Mesenchymal stem cell (in vitro differentiated cells and primary cell): ENCODE results near the gene TMEM9.
A peak's percentile ranks its signal among the peaks of the same experiment; 100 is the strongest.

Experiments
- DNase-seq: peaks from one replicate; pipeline ENCODE4 v3.0.0-alpha.2; 2013
- H2AFZ ChIP-seq: one replicate; pipeline ENCODE4 v1.6.1; 2013; ENCODE audit warnings: low read depth, mild to moderate bottlenecking, control low read depth, inconsistent platforms, low read length, moderate library complexity
- H2AK5ac ChIP-seq: 2 replicates; pipeline ENCODE4 v1.6.1; 2013; ENCODE audit warnings: low read length, moderate library complexity, mild to moderate bottlenecking, inconsistent platforms; ENCODE audit not compliant: severe bottlenecking
- H2BK120ac ChIP-seq: one replicate; pipeline ENCODE4 v1.6.1; 2013; ENCODE audit warnings: low read depth, mild to moderate bottlenecking, inconsistent platforms, low read length, moderate library complexity
- H2BK12ac ChIP-seq, 2 experiments: one replicate each; pipeline ENCODE4 v1.6.1; 2013; ENCODE audit warnings: inconsistent platforms in 2 of 2, low read length in 2 of 2, mild to moderate bottlenecking in 2 of 2, moderate library complexity in 2 of 2, control low read depth in 1 of 2
- H2BK15ac ChIP-seq: one replicate; pipeline ENCODE4 v1.6.1; 2013; ENCODE audit warnings: mild to moderate bottlenecking, low read depth, inconsistent platforms; ENCODE audit not compliant: poor library complexity, severe bottlenecking
- H2BK5ac ChIP-seq: 2 replicates; pipeline ENCODE4 v1.6.1; 2013; ENCODE audit warnings: low read depth, mild to moderate bottlenecking, low read length, control low read depth, inconsistent platforms; ENCODE audit not compliant: poor library complexity, severe bottlenecking
- H3K14ac ChIP-seq, 2 experiments: one replicate each; pipeline ENCODE4 v1.6.1; 2013; ENCODE audit warnings: inconsistent platforms in 2 of 2, low read length in 2 of 2, control low read depth in 1 of 2, mild to moderate bottlenecking in 1 of 2, moderate library complexity in 1 of 2
- H3K18ac ChIP-seq, 2 experiments: one replicate each; pipeline ENCODE4 v1.6.1; 2013; ENCODE audit warnings: inconsistent platforms in 2 of 2, low read length in 2 of 2, control low read depth in 1 of 2, low read depth in 1 of 2, mild to moderate bottlenecking in 1 of 2
- H3K23ac ChIP-seq, 2 experiments: one replicate each; pipeline ENCODE4 v1.6.1; 2013; ENCODE audit warnings: inconsistent platforms in 2 of 2, low read length in 2 of 2, mild to moderate bottlenecking in 2 of 2, moderate library complexity in 2 of 2, control low read depth in 1 of 2
- H3K27ac ChIP-seq: 2 replicates; pipeline ENCODE4 v1.5.1; 2013; ENCODE audit warnings: mild to moderate bottlenecking, moderate library complexity, low read length, control low read depth, inconsistent platforms; ENCODE audit not compliant: poor library complexity, severe bottlenecking
- H3K27me3 ChIP-seq, 2 experiments: 2 replicates each; pipeline versions ENCODE4 v1.6.1 to v1.7.0; 2013; ENCODE audit warnings: low read length in 2 of 2, mild to moderate bottlenecking in 2 of 2, moderate library complexity in 2 of 2, control low read depth in 1 of 2, inconsistent platforms in 1 of 2; ENCODE audit not compliant: control insufficient read depth in 1 of 2, insufficient read depth in 1 of 2
- H3K36me3 ChIP-seq, 2 experiments: 2 replicates each; pipeline versions ENCODE4 v1.6.1 to v1.7.0; 2013; ENCODE audit warnings: low read length in 2 of 2, control low read depth in 1 of 2, inconsistent platforms in 1 of 2, low read depth in 1 of 2, mild to moderate bottlenecking in 1 of 2; ENCODE audit not compliant: insufficient read depth in 2 of 2, control insufficient read depth in 1 of 2
- H3K4ac ChIP-seq, 2 experiments: one replicate each; pipeline ENCODE4 v1.6.1; 2013; ENCODE audit warnings: inconsistent platforms in 2 of 2, low read length in 2 of 2, mild to moderate bottlenecking in 2 of 2, moderate library complexity in 2 of 2, control low read depth in 1 of 2, low read depth in 1 of 2
- H3K4me1 ChIP-seq: 2 replicates; pipeline ENCODE4 v1.6.1; 2013; ENCODE audit warnings: low read depth, low read length, control low read depth; ENCODE audit not compliant: control insufficient read depth, insufficient read depth
- H3K4me2 ChIP-seq: 2 replicates; pipeline ENCODE4 v1.6.1; 2013; ENCODE audit warnings: low read length, mild to moderate bottlenecking, inconsistent platforms; ENCODE audit not compliant: poor library complexity, severe bottlenecking
- H3K4me3 ChIP-seq, 2 experiments: 2 replicates each; pipeline versions ENCODE4 v1.5.1 to v1.7.0; 2013; ENCODE audit warnings: low read length in 2 of 2, mild to moderate bottlenecking in 2 of 2, control low read depth in 1 of 2, low read depth in 1 of 2; ENCODE audit not compliant: insufficient read depth in 1 of 2
- H3K79me1 ChIP-seq: replicated peaks from 2 replicates; pipeline ENCODE4 v1.6.1; 2013; ENCODE audit warnings: mild to moderate bottlenecking, control low read depth, low read length, inconsistent platforms; ENCODE audit not compliant: poor library complexity, severe bottlenecking
- H3K9ac ChIP-seq: 2 replicates; pipeline ENCODE4 v1.7.0; 2013; ENCODE audit warnings: mild to moderate bottlenecking, low read length, moderate library complexity
- H3K9me3 ChIP-seq: 2 replicates; pipeline ENCODE4 v1.7.0; 2013; ENCODE audit warnings: mild to moderate bottlenecking, low read length; ENCODE audit not compliant: control insufficient read depth
- H4K8ac ChIP-seq: one replicate; pipeline ENCODE4 v1.6.1; 2013; ENCODE audit warnings: inconsistent platforms, mild to moderate bottlenecking, low read length, moderate library complexity
- H4K91ac ChIP-seq: one replicate; pipeline ENCODE4 v1.6.1; 2013; ENCODE audit warnings: mild to moderate bottlenecking, low read length, inconsistent platforms
- WGBS: methylation state at CpG from one replicate; pipeline ENCODE4 v1.1.7; 2013; ENCODE audit warnings: mixed read lengths; 5-methylcytosine and 5-hydroxymethylcytosine counted together

TMEM9 gene

GRCh38 chr1:201128476-201128875 lies 25.8 kb downstream of the TMEM9 start:
- H2AFZ ChIP-seq = no peak overlapping the region
- no peak overlapping the region for H3K23ac ChIP-seq
- 96% methylated on average over 6 of the region's 9 CpGs for WGBS
- H3K27me3 ChIP-seq = peaks cover 2 to 28% of the 10 kb centered on the region in 2 experiments
- no peaks in the 10 kb centered on the region for H3K79me1 ChIP-seq
- no peak overlapping the region for H2BK15ac ChIP-seq
- no peak overlapping the region for H3K9ac ChIP-seq
- no peak overlapping the region for H3K4ac ChIP-seq
- no peak overlapping the region for H3K18ac ChIP-seq
- H3K9me3 ChIP-seq = no peaks in the 10 kb centered on the region
- no peak overlapping the region for H2BK12ac ChIP-seq
- peaks cover 0 to 5% of the 10 kb centered on the region in 2 experiments for H3K36me3 ChIP-seq
- no peak overlapping the region for H3K14ac ChIP-seq
- H4K8ac ChIP-seq = no peak overlapping the region
- no peak overlapping the region for H3K4me3 ChIP-seq
- H2BK120ac ChIP-seq = no peak overlapping the region
- no peak overlapping the region for H3K27ac ChIP-seq
- H2AK5ac ChIP-seq = no peak overlapping the region
- H3K4me2 ChIP-seq = no peak overlapping the region
- no peak for DNase-seq
- H4K91ac ChIP-seq = no peak overlapping the region
- no peak overlapping the region for H2BK5ac ChIP-seq
- H3K4me1 ChIP-seq = peaks cover 20% of the 10 kb centered on the region

DNA sequence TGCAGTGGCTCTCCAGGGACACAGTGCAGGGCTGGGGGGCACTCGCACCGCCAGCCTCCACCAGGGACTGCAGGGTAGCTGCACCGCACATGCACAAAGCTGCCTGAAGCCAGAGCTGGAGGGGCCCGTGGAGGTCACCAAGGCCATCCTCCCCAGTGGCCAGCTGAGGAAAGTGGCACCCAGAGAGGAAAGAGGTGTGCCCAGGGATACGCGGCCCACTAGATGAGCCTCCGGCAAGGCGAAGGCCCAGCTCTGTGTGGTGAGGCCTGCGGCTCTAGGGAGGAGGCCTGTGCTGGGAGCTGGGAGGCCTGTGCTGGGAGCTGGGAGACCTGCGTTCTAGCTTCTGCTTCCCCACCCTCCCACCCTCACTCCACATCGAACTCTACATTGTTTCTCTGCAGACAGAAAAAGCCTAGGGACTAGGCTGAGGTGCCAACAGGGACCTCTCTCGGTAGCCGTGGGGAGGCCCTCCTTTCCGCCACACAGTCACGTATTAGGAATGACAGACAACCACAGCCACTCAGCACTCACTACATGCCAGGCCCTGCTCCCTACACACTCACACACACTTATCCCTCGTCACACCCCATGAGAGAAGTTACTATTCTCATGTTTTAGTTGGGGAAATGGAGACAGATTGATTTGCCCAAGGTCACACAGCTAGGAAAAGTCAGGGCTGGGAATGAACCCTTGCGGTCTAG lies 26.4 kb downstream of the TMEM9 start:
- Histone ChIP-seq H4K91ac (peak overlapping the region; percentile 29), H3K14ac (peak overlapping the region in 1 of 2 experiments; percentile 42), H2BK15ac (no peak overlapping the region), H4K8ac (no peak overlapping the region), H3K27ac (no peak overlapping the region), H2BK12ac (no peak overlapping the region), H2BK120ac (no peak overlapping the region), H2BK5ac (no peak overlapping the region), H3K9me3 (no peaks in the 10 kb centered on the region), H3K9ac (no peak overlapping the region), H3K4me1 (peaks cover 20% of the 10 kb centered on the region), H3K36me3 (peaks cover 0 to 4% of the 10 kb centered on the region in 2 experiments), H3K18ac (peak overlapping the region in 1 of 2 experiments; percentile 15), H2AFZ (peak overlapping the region; percentile 44), H3K23ac (no peak overlapping the region), H3K79me1 (no peaks in the 10 kb centered on the region), H3K27me3 (peaks cover 5 to 34% of the 10 kb centered on the region in 2 experiments), H2AK5ac (no peak overlapping the region), H3K4me3 (no peak overlapping the region), H3K4ac (no peak overlapping the region), H3K4me2 (no peak overlapping the region)
- 78% methylated on average over 9 of the region's 17 CpGs for WGBS
- peak; percentile 63 for DNase-seq

DNA sequence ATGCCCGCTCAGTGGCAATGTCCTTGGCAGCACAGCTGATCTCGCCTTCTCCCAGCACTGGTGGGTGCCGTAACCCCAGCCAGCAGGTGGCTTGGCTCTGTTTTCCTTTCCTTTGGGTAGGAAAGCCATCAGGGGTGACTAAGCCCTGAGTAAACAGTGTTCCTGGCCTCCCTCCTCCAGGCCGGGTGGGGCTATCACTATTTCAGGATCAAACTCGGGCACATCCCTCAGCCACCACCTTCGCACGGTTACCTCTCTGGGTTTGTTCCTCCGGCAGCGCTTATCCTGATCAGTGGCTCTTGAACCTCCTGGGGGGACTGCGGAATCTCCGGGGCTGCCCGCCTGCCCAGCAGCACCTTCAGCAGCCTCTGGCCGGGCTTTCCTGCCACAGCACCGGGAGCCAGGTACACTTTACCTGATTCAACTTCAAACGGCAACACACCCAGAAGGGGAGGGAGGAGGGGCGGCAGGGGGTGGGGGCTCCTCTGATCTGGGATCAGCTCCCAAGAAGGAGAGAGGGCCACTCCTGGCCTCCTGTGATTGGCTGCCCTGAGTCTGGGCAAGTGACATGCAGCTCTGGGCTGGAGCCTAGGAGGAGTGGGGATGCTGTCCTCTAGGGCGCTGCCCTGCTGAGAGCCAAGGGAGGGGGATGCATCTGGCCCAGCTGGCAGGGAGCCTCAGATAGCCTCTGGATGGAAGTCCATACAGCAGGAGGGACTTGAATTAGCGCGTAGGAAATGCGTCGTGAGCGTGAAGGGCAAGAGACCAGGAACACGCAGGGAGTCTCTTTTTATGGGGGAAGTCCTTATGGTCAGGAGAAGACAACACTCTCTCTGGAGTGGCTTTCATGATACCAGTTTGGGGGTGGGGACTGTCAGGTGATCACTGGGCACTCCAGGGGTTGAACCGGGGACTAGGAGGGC lies 27.2 kb downstream of the TMEM9 start, which contains the start of gene ASCL5:
Gene ASCL5, minus strand, starts transcription at position 353 of the 923 bp plus-strand sequence. CDS start 11,812 bp downstream, outside the sequence.
- peak; percentile 39 for DNase-seq
- Histone ChIP-seq H3K4ac (no peak within 1 kb of the TSS), H2AFZ (peak within 1 kb of the TSS; percentile 44), H4K8ac (no peak within 1 kb of the TSS), H4K91ac (peak within 1 kb of the TSS; percentile 29), H3K27ac (no peak within 1 kb of the TSS), H3K23ac (peak within 1 kb of the TSS in 1 of 2 experiments; percentile 65), H3K18ac (peak within 1 kb of the TSS in 1 of 2 experiments; percentile 15), H3K79me1 (no peaks in the 10 kb centered on the region), H3K14ac (peak within 1 kb of the TSS in 1 of 2 experiments; percentile 42), H3K4me1 (peaks cover 20% of the 10 kb centered on the region), H2BK120ac (no peak within 1 kb of the TSS), H2AK5ac (peak within 1 kb of the TSS; percentile 38), H3K27me3 (peaks cover 5 to 42% of the 10 kb centered on the region in 2 experiments), H2BK5ac (no peak within 1 kb of the TSS), H2BK12ac (no peak within 1 kb of the TSS), H3K9me3 (no peaks in the 10 kb centered on the region), H3K4me2 (peak within 1 kb of the TSS; percentile 25), H2BK15ac (peak within 1 kb of the TSS; percentile 6), H3K4me3 (no peak within 1 kb of the TSS), H3K36me3 (peaks cover 0 to 4% of the 10 kb centered on the region in 2 experiments), H3K9ac (no peak within 1 kb of the TSS)
- 61% methylated on average over 22 of the region's 24 CpGs for WGBS

DNA sequence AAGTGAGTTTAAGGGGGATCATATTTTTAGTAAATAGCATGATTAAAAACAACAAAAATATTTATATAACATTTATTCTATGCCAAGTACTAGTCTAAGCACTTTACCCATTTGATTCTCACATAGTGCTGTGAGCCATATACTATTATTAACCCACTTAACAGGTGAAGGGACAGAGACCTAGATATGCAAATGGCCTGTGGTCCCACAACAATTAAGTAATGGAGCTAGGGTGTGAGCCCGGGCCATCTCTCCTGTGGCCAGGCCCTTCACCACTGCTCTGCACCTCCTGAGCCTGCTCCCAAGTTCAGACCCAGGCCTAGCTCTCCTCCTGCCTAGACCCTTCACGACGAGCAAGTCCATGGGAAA lies 27.8 kb downstream of the TMEM9 start:
- H3K18ac ChIP-seq = no peak overlapping the region
- H2AFZ ChIP-seq = no peak overlapping the region
- H3K9me3 ChIP-seq = no peaks in the 10 kb centered on the region
- H2BK120ac ChIP-seq = no peak overlapping the region
- no peak for DNase-seq
- H2BK15ac ChIP-seq = no peak overlapping the region
- no peak overlapping the region for H3K4me3 ChIP-seq
- peak overlapping the region; percentile 25 for H3K4me2 ChIP-seq
- H3K23ac ChIP-seq = no peak overlapping the region
- no peak overlapping the region for H2AK5ac ChIP-seq
- H2BK5ac ChIP-seq = no peak overlapping the region
- no peak overlapping the region for H4K91ac ChIP-seq
- no peak overlapping the region for H3K9ac ChIP-seq
- peaks cover 20% of the 10 kb centered on the region for H3K4me1 ChIP-seq
- no peak overlapping the region for H3K4ac ChIP-seq
- H3K14ac ChIP-seq = no peak overlapping the region
- H3K27ac ChIP-seq = no peak overlapping the region
- no peak overlapping the region for H2BK12ac ChIP-seq
- H3K36me3 ChIP-seq = peaks cover 0 to 4% of the 10 kb centered on the region in 2 experiments
- H4K8ac ChIP-seq = no peak overlapping the region
- WGBS = 66% methylated on average over 3 of the region's 3 CpGs
- peaks cover 5 to 44% of the 10 kb centered on the region in 2 experiments for H3K27me3 ChIP-seq
- H3K79me1 ChIP-seq = no peaks in the 10 kb centered on the region
